ENCODE data around the gene HAS3. TPM values are rescaled to one million over a fixed set of nuclear protein-coding genes. Genes with fewer than 3 reads are reported as not detected.
A peak's percentile ranks its signal among the peaks of the same experiment; 100 is the strongest.
"Not testable (repeated sequence)": the region's sequence is repeated elsewhere in the genome, so short reads cannot be mapped to it uniquely, and the experiment has no call there.

The HAS3 gene
- total and polyA plus RNA-seq, 5 donors: 0.18 to 0.89 (median 0.50) TPM

DNA sequence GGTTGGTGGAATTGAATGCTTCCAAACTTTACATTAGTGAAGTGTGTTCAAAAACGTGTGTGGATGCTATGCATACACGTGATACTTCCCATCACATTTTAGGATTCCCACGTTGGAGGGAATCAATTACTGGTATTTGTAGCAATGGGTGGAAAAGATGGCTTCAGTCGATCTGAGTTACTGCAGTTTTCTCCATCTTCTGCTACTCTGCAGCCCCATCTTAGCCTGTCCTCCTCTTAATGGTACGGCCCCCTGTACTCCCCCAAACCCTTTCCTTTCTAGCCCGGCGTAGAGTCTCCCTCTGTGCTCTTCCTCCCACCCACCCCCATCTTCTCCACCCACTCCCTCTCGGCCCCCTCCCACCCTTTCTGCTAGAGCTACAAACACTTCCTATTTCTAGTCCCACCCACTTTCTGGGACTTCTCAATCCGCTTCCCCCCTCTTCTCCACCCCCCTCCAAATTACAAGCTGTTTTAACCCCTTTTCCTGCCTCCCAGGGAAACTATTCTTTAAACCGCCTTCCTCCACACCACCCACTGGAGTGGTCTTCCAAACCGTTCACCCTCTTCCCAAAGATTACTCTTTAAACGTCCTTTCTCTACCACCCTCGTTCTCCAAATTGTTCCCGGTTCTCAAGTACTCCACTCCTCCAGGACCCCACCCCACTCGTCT lies 25.9 kb downstream of the HAS3 start:
- Histone ChIP-seq H3K27me3 (ENCODE audit: control insufficient read depth, insufficient read depth) (no peaks in the 10 kb centered on the region), H3K4me3 (ENCODE audit: low read length) (peak overlapping the region; percentile 94), H3K4me1 (ENCODE audit: control insufficient read depth, insufficient read depth, low read length) (no peaks in the 10 kb centered on the region), H3K27ac (ENCODE audit: low read length) (peak overlapping the region; percentile 84), H3K9me3 (ENCODE audit: control insufficient read depth, low read length) (no peaks in the 10 kb centered on the region)
- intact Hi-C loops (cut with DNase I): no loop called here
- no peak for DNase-seq
- WGBS: 3% methylated on average over 15 of the region's 15 CpGs
- peak in 1 of 2 donors; percentile 32 for ATAC-seq

DNA sequence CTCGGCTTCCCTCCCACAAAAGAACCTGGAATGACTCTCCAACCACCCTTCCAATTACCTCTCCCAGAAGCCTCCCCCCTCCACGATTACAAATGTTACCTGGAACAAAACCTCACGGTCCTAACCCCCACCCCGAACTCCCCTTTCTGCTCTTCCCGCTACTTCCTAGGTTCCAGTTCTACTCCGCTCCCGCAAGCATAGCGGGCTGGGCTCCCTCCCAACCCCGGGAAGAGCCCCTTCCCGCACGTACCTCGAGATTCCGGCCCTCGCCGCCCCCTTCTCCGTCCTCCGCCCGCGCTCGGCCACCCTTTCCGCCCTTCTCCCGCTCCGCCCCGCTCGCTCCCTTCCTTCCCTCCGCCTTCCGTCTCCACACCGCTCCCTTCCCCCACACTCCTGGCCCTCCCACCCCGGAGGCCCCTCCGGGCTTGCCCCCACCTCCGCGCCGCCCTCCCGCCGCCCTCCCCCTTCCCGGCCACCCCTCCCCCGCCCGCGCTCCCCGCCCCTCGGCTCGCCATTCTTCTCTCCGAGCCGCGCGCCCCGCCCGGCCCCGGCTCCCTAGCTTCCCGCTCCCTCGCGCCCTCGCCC lies 26.5 kb downstream of the HAS3 start:
- peak; percentile 87 to 92 (median 90) for DNase-seq
- Histone ChIP-seq H3K4me1 (ENCODE audit: control insufficient read depth, insufficient read depth, low read length) (no peaks in the 10 kb centered on the region), H3K27me3 (ENCODE audit: control insufficient read depth, insufficient read depth) (no peaks in the 10 kb centered on the region), H3K4me3 (ENCODE audit: low read length) (peak overlapping the region; percentile 94), H3K9me3 (ENCODE audit: control insufficient read depth, low read length) (no peaks in the 10 kb centered on the region), H3K27ac (ENCODE audit: low read length) (peak overlapping the region; percentile 95)
- intact Hi-C loops (cut with DNase I): no loop called here
- WGBS: 1% methylated on average over 52 of the region's 53 CpGs
- peak; percentile 83 to 87 for ATAC-seq

DNA sequence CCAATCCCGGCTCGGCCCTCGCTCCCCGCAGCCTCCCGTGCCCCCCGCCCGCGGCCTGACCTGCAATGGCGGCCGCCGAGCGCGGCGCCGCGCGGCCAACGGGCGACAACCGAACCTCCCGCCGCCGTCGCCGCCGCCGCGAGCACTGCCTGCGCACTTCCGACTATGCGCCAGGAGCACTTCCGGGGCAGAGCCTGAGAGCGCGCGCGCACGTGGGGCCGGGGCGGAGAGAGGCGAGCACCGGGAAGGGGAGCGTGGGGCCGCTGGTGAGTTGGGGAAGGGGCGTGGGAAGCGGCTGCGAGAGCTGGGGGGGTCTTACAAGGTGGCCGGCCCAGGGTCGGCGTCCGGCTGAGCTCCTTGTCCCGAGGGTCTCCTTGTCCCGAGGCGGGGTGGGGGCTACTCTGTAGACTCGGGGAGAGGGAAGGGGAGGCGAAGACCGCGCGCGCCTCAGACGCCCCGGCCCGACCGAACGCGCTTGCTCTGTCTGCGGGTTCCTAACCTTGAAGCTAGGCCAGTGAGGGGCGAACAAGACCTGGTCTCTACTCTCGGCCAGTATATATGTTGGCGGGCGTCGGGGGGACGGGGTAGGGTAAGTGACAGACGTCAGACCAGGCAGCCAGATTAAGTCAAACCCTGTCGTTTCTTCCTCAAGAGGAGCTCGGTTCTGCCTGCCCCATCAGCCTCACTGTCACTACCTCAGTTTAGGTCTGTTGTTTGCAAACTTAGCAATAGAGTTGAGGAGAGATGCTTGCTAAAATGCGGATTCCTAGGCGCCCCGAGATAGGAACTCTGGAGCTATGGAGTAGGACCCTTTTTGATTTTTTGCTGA lies 27.2 kb downstream of the HAS3 start, which contains the start of the genes CHTF8 and UTP4:
Gene CHTF8, minus strand, starts transcription at position 165 of the 829 bp plus-strand sequence. CDS start 11,130 bp downstream, outside the sequence.
Gene UTP4, plus strand, starts transcription at position 226 of the 829 bp plus-strand sequence. CDS start 811 bp downstream, outside the sequence.
- peak; percentile 93 to 96 for ATAC-seq
- Histone ChIP-seq H3K27ac (ENCODE audit: low read length) (peak within 1 kb of the TSS; percentile 95), H3K27me3 (ENCODE audit: control insufficient read depth, insufficient read depth) (no peaks in the 10 kb centered on the region), H3K9me3 (ENCODE audit: control insufficient read depth, low read length) (no peaks in the 10 kb centered on the region), H3K4me1 (ENCODE audit: control insufficient read depth, insufficient read depth, low read length) (no peaks in the 10 kb centered on the region), H3K4me3 (ENCODE audit: low read length) (peak within 1 kb of the TSS; percentile 94)
- peak; percentile 91 to 95 (median 95) for DNase-seq
- intact Hi-C loops (cut with DNase I): no loop called here
- WGBS: under 1% methylated on average over 78 of the region's 78 CpGs

DNA sequence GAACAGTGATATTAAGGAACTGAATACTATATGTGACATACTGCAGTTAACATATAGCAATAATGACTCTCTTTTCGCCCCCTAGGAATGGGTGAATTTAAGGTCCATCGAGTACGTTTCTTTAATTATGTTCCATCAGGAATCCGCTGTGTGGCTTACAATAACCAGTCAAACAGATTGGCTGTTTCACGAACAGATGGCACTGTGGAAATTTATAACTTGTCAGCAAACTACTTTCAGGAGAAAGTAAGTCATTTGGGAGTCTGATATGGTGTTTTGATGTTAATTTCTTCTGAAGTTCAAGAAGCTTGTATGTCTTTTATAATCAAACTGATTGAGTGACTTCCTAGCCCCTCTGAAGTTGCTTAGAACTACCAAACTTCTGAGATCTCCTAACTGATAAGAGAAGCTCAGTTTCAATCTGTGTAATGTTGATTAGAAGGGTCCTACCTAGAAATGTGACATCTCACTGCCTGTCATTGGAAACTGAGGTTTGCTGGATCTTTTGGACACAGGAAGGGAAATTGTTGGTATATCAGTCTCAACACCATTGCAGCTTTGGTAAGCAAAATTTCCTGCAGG lies 28.0 kb downstream of the HAS3 start:
- peak overlapping the region; percentile 94 for H3K4me3 ChIP-seq (ENCODE audit: low read length)
- 44% methylated on average over 5 of the region's 5 CpGs for WGBS
- no peaks in the 10 kb centered on the region for H3K27me3 ChIP-seq (ENCODE audit: control insufficient read depth, insufficient read depth)
- H3K27ac ChIP-seq (ENCODE audit: low read length): no peak overlapping the region
- H3K9me3 ChIP-seq (ENCODE audit: control insufficient read depth, low read length): no peaks in the 10 kb centered on the region
- DNase-seq (no peak), ATAC-seq (no peak)
- H3K4me1 ChIP-seq (ENCODE audit: control insufficient read depth, insufficient read depth, low read length): no peaks in the 10 kb centered on the region
- intact Hi-C loops (cut with DNase I): no loop called here

DNA sequence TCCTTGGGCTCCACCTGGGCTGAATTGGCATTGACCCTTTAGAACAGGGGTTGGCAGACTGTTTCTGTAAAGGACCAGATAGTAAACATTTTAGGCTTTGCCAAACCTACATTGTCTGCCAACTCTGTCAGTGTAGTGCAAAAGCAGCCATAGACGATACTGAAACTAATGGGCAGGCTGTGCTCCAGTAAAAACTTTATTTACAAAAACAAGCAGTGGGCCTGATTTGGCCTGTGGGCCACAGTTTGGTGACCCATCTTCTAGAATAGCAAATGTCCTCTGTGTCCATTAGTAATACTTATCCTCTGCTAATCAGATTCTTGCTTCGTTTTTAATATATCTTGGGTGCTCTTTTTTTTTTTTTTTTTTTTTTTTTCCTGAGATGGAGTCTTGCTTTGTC lies 33.2 kb downstream of the HAS3 start:
- 80% methylated on average over 2 of the region's 2 CpGs for WGBS
- H3K27me3 ChIP-seq (ENCODE audit: control insufficient read depth, insufficient read depth): no peaks in the 10 kb centered on the region
- no peak overlapping the region for H3K4me3 ChIP-seq (ENCODE audit: low read length)
- no peaks in the 10 kb centered on the region for H3K4me1 ChIP-seq (ENCODE audit: control insufficient read depth, insufficient read depth, low read length)
- H3K9me3 ChIP-seq (ENCODE audit: control insufficient read depth, low read length): no peaks in the 10 kb centered on the region
- H3K27ac ChIP-seq (ENCODE audit: low read length): no peak overlapping the region
- intact Hi-C loops (cut with DNase I): no loop called here
- no peak for DNase-seq
- ATAC-seq: no peak

DNA sequence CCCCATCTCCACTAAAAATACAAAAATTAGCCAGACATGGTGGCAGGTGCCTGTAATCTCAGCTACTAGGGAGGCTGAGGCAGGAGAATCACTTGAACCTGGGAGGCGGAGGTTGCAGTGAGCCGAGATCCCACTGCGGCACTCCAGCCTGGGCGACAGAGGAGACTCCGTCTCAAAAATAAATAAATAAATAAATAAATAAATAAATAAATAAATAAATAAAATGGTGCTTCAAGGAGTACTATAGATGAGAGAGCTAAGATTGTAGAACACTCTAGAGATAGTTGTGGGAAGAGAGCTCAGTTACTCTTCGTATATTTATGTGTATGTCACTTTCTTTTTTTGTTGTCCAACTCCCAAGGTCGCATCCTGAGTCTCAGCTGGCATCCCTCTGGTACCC lies 34.0 kb downstream of the HAS3 start:
- intact Hi-C loops (cut with DNase I); H3K27me3 ChIP-seq (ENCODE audit: control insufficient read depth, insufficient read depth); H3K27ac ChIP-seq (ENCODE audit: low read length); DNase-seq; H3K4me1 ChIP-seq (ENCODE audit: control insufficient read depth, insufficient read depth, low read length); H3K4me3 ChIP-seq (ENCODE audit: low read length); H3K9me3 ChIP-seq (ENCODE audit: control insufficient read depth, low read length); ATAC-seq: not testable (repeated sequence)
- 96% methylated on average over 7 of the region's 7 CpGs for WGBS

DNA sequence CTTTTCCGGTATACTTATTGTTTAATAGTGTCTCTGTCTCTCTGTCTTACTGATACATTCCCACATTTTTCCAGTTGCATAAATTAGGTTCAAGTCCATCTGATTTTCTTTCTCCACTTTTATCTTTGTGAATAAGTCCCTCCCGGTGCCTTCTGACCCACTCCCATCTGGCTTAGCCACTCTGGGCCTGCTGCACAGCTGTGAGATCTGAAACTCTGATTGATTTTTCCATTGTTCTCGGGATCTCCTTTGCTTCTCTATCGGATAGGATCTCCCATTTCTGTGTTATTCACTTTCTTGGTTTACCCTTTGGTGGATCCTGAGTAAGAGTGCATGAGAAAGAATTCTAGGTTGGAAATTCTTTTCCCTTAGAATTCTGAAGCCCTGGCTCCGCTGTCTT lies 35.6 kb downstream of the HAS3 start:
- ATAC-seq (no peak), DNase-seq (no peak)
- no peak overlapping the region for H3K27ac ChIP-seq (ENCODE audit: low read length)
- no peak overlapping the region for H3K4me3 ChIP-seq (ENCODE audit: low read length)
- H3K4me1 ChIP-seq (ENCODE audit: control insufficient read depth, insufficient read depth, low read length): no peaks in the 10 kb centered on the region
- H3K9me3 ChIP-seq (ENCODE audit: control insufficient read depth, low read length): no peaks in the 10 kb centered on the region
- no peaks in the 10 kb centered on the region for H3K27me3 ChIP-seq (ENCODE audit: control insufficient read depth, insufficient read depth)
- intact Hi-C loops (cut with DNase I): no loop called here
- 87% methylated on average over 5 of the region's 5 CpGs for WGBS

DNA sequence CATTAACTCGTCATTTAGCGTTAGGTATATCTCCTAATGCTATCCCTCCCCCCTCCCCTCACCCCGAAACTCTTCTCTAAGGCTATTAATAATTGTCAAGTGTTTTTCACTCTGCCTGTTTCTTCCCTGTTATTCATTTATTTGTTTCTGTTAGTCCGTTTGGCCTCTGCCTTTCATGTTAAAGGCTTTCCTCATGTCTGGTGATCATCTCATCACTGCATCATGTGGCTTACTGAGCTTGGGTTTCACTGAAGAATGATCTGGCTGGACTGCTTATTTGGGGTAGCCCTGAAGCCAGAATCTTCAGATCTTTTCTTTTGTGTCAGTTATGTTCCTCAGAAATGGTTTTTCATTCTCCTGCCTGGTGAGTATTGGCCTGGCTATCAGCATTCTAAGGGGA lies 36.5 kb downstream of the HAS3 start:
- Histone ChIP-seq H3K27ac (ENCODE audit: low read length) (no peak overlapping the region), H3K9me3 (ENCODE audit: control insufficient read depth, low read length) (no peaks in the 10 kb centered on the region), H3K27me3 (ENCODE audit: control insufficient read depth, insufficient read depth) (no peaks in the 10 kb centered on the region), H3K4me3 (ENCODE audit: low read length) (no peak overlapping the region), H3K4me1 (ENCODE audit: control insufficient read depth, insufficient read depth, low read length) (no peaks in the 10 kb centered on the region)
- intact Hi-C loops (cut with DNase I): no loop called here
- 93% methylated on average over 4 of the region's 4 CpGs for WGBS
- ATAC-seq: no peak
- no peak for DNase-seq

DNA sequence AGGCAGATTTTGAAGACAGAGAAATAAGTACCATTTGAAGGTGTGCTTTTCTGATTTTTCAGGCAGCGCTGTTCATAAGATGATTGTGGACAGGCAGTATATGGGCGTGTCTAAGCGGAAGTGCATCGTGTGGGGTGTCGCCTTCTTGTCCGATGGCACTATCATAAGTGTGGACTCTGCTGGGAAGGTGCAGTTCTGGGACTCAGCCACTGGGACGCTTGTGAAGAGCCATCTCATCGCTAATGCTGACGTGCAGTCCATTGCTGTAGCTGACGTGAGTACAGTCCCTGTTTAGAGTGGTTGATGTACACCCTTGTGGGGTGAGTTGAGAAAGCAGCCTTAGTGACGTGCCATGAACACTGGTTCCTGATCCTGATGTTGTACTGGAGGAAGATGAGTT lies 37.7 kb downstream of the HAS3 start:
- H3K27me3 ChIP-seq (ENCODE audit: control insufficient read depth, insufficient read depth): no peaks in the 10 kb centered on the region
- WGBS: 74% methylated on average over 11 of the region's 11 CpGs

DNA sequence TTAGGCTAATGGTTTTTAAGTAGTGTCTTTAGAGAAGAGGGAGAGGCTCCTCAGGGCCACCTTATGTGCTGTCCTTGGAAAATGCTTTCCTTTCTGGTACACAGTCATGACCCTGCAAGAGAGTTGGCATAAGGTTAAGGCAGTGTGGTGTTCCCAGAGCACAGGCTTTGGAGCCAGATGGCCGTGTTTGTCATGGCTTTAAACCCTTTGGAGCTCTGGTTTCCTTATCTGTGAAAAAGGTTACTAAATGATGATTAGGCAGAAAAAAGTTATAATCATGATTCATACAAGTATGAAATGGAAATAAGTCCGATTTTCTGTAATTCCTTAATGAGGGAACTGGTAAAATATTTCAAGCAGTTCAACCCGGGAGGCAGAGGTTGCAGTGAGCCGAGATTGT lies 40.2 kb downstream of the HAS3 start:
- no peak overlapping the region for H3K27ac ChIP-seq (ENCODE audit: low read length)
- no peaks in the 10 kb centered on the region for H3K4me1 ChIP-seq (ENCODE audit: control insufficient read depth, insufficient read depth, low read length)
- DNase-seq: peak in 1 of 3 donors; percentile 44
- no peak overlapping the region for H3K4me3 ChIP-seq (ENCODE audit: low read length)
- peak; percentile 58 to 75 for ATAC-seq
- WGBS: 71% methylated on average over 4 of the region's 4 CpGs
- no peaks in the 10 kb centered on the region for H3K9me3 ChIP-seq (ENCODE audit: control insufficient read depth, low read length)
- intact Hi-C loops (cut with DNase I): no loop called here
- no peaks in the 10 kb centered on the region for H3K27me3 ChIP-seq (ENCODE audit: control insufficient read depth, insufficient read depth)

More for the DNA sequence above, 37.7 kb downstream of the HAS3 start:
- ATAC-seq (peak in 1 of 2 donors; percentile 48), DNase-seq (peak in 1 of 3 donors; percentile 39)
- Histone ChIP-seq H3K4me1 (ENCODE audit: control insufficient read depth, insufficient read depth, low read length) (no peaks in the 10 kb centered on the region), H3K27ac (ENCODE audit: low read length) (no peak overlapping the region), H3K4me3 (ENCODE audit: low read length) (no peak overlapping the region), H3K9me3 (ENCODE audit: control insufficient read depth, low read length) (no peaks in the 10 kb centered on the region)
- intact Hi-C loops (cut with DNase I): no loop called here
